Measurements from ENCODE around the gene C22orf39.

DNA sequence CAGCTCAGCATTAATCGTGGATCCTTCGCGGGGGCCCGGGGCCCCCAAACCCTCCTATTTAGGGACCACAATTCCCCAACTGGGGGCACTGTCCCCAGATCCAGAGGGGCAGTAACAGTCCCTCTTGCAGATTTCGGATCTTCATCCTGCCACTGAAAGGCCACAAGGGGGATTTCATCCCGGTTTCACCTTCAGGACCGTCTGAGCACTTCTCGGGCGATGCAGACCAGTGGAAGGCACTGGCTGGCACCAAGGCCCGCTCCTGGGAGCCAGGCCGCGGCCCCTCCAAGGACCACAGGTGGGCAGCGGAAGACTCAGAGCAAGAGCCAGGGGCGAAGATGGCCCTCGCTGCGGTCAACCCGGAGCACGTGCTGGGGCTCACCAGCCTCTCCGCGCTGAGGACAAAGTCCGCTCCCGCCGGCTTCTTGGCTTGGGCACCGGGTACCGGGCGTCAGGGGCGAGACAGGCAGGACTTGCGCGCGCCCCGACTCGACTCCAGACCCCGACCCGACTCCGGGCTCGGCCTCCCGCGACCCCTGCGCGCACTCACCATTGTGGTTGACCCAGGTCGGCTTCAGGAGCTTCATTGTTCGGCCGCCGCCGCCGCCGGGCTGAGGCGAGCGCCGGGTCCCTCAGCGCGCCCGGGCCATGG lies 16.5 kb downstream of the C22orf39 start:
- TF ChIP-seq YY1 (IDR thresholded peaks at IDR 0.05; ENCODE audit: low read depth) (no peak), EP300 (IDR thresholded peaks at IDR 0.05; ENCODE audit: borderline replicate concordance) (no peak), CEBPB (IDR thresholded peaks at IDR 0.05) (no peak), RAD21 (IDR thresholded peaks at IDR 0.05; ENCODE audit: low read depth) (no peak), REST (IDR thresholded peaks at IDR 0.05; ENCODE audit: low read depth) (no peak), CREB1 (IDR thresholded peaks at IDR 0.05; ENCODE audit: low read depth) (no peak), EGR1 (IDR thresholded peaks at IDR 0.05) (no peak), TCF12 (IDR thresholded peaks at IDR 0.05; ENCODE audit: low read depth) (no peak), TAF1 (IDR thresholded peaks at IDR 0.05; ENCODE audit: low read depth) (no peak)
- TF ChIP-seq, protein P1, sequence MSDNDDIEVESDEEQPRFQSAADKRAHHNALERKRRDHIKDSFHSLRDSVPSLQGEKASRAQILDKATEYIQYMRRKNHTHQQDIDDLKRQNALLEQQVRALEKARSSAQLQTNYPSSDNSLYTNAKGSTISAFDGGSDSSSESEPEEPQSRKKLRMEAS (IDR thresholded peaks at IDR 0.05), result peak; percentile 75
- TF ChIP-seq, protein P2, sequence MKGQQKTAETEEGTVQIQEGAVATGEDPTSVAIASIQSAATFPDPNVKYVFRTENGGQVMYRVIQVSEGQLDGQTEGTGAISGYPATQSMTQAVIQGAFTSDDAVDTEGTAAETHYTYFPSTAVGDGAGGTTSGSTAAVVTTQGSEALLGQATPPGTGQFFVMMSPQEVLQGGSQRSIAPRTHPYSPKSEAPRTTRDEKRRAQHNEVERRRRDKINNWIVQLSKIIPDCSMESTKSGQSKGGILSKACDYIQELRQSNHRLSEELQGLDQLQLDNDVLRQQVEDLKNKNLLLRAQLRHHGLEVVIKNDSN (IDR thresholded peaks at IDR 0.05), result no peak

Data from Ishikawa (cell line).